Measurements from ENCODE around the gene ARSA. TPM values are rescaled to one million over a fixed set of nuclear protein-coding genes. Genes with fewer than 3 reads are reported as not detected.

ARSA gene
- polyA plus RNA-seq, 2 of the 4 experiments (the other 2 are of a cell fraction) = 7.7 to 19.5 TPM

GRCh38 chr22:50605613-50606074 lies 22.3 kb downstream of the ARSA start:
- no peak for FAIRE-seq

DNA sequence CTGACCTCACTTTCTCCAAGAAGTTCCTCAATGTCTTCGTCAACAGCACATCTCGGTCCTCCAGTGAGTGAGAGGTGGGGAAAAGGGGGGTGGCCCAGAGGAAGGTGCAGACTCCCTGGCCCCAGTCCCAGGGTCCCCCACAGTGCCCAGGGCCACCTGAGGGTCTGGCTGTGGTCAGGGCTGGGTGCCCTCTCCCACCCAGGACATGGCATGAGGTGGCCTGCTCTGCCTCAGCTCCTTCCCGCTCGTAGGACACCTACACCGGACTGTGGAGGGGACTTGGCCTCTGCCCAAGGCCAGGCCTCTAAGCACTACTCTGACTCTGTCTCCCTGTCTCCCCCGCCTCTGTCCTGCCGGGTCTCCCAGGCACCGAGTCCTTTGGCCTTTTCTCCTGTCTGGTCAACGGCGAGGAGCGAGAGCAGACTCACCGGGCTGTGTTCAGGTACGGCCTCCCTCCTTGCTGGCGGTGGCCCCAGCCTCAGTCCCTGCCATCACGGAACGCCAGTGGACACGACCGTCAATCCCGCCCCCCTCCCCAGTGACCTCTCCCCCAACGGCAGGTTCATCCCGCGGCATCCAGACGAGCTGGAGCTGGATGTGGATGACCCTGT lies 22.8 kb downstream of the ARSA start:
- WGBS (ENCODE audit: missing lambda C conversion rate) = 84% methylated on average over 15 of the region's 23 CpGs
- no peak overlapping the region for H3K4me3 ChIP-seq
- POLR2A ChIA-PET = no interaction called here

More at GRCh38 chr22:50605613-50606074, 22.3 kb downstream of the ARSA start:
- TF ChIP-seq EHF (CRISPR knock-in tag; IDR thresholded peaks at IDR 0.05) = no peak
- TF ChIP-seq RAD21 (conservative IDR thresholded peaks at IDR 0.05 in 1 of 2, IDR thresholded peaks at IDR 0.05 in 1 of 2) = no peak
- TF ChIP-seq SMC3 (IDR thresholded peaks at IDR 0.05) = no peak
- peaks cover 4% of the 10 kb centered on the region; the same call in 1 of the 3 replicates for H3K4me1 ChIP-seq
- H3K4me3 ChIP-seq = no peak overlapping the region
- ChIA-PET POLR2A (no interaction called here), CTCF (interaction anchor here (0.6 kb wide), 1 partner anchor 14 kb away, joined by 3 read pairs; no protein-coding TSS in a partner anchor)
- WGBS (ENCODE audit: missing lambda C conversion rate) = no CpG with 5 or more reads among the region's 20 CpGs
- no peak overlapping the region for H3K4me2 ChIP-seq
- no peak for DNase-seq (ENCODE audit: low read depth in 1 of 2, low spot score in 1 of 2)
- ATAC-seq = no peak
- no peaks in the 10 kb centered on the region for H3K9me3 ChIP-seq
- no peak overlapping the region for H3K27ac ChIP-seq

DNA sequence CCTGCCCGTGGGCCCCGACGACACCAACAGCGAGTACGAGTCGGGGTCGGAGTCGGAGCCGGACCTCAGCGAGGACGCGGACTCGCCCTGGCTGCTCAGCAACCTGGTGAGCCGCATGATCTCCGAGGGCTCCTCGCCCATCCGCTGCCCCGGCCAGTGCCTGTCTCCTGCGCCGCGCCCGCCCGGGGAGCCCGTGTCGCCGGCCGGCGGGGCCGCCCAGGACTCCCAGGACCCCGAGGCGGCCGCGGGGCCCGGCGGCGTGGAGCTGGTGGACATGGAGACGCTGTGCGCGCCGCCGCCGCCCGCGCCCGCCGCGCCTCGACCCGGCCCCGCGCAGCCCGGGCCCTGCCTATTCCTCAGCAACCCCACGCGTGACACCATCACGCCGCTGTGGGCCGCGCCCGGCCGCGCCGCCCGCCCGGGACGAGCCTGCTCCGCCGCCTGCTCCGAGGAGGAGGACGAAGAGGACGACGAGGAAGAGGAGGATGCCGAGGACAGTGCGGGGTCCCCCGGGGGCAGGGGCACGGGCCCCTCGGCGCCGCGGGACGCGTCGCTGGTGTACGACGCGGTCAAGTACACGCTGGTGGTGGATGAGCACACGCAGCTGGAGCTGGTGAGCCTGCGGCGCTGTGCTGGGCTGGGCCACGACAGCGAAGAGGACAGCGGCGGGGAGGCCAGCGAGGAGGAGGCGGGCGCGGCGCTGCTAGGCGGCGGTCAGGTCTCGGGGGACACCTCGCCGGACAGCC lies 23.5 kb downstream of the ARSA start:
- CTCF ChIA-PET = interaction anchor here (0.7 kb wide), 1 partner anchor 34 kb away, joined by 3 read pairs; no protein-coding TSS in a partner anchor
- Histone ChIP-seq H3K4me3 (no peak overlapping the region), H3K9me3 (no peaks in the 10 kb centered on the region), H3K4me1 (peaks cover 4% of the 10 kb centered on the region; the same call in 1 of the 3 replicates), H3K27ac (no peak overlapping the region), H3K4me2 (no peak overlapping the region)
- DNase-seq (ENCODE audit: low read depth in 1 of 2, low spot score in 1 of 2) = no peak
- WGBS (ENCODE audit: missing lambda C conversion rate) = 94% methylated on average over 60 of the region's 103 CpGs
- no peak for ATAC-seq
- no peak for FAIRE-seq
- TF ChIP-seq HMGXB4 (CRISPR knock-in tag; IDR thresholded peaks at IDR 0.05; ENCODE audit: borderline replicate concordance) (no peak), HOXA7 (CRISPR knock-in tag; IDR thresholded peaks at IDR 0.05) (no peak), CHD4 (IDR thresholded peaks at IDR 0.05; ENCODE audit: borderline replicate concordance) (no peak), CBX2 (IDR thresholded peaks at IDR 0.05; ENCODE audit: borderline replicate concordance, low read depth) (no peak), SREBF2 (IDR thresholded peaks at IDR 0.05) (no peak), RNF2 (IDR thresholded peaks at IDR 0.05; ENCODE audit: borderline replicate concordance, low read depth) (no peak), EHMT2 (IDR thresholded peaks at IDR 0.05; ENCODE audit: low read depth) (no peak), FOSL2 (IDR thresholded peaks at IDR 0.05) (no peak), FOSL2 (CRISPR knock-in tag; IDR thresholded peaks at IDR 0.05) (no peak), BHLHE40 (IDR thresholded peaks at IDR 0.05; ENCODE audit: low read depth, low read length) (no peak)
- POLR2A ChIA-PET = no interaction called here

More for the DNA sequence above, 22.8 kb downstream of the ARSA start:
- no peak for TF ChIP-seq KDM1A (IDR thresholded peaks at IDR 0.05; ENCODE audit: low read depth)
- TF ChIP-seq KDM5A (IDR thresholded peaks at IDR 0.05) = no peak
- no peak for TF ChIP-seq ZFP36 (IDR thresholded peaks at IDR 0.05; ENCODE audit: borderline replicate concordance, partially characterized antibody)
- TF ChIP-seq RARB (CRISPR knock-in tag; IDR thresholded peaks at IDR 0.05) = no peak
- no peak for TF ChIP-seq ZNF302 (CRISPR knock-in tag; IDR thresholded peaks at IDR 0.05)
- TF ChIP-seq PHF8 (IDR thresholded peaks at IDR 0.05; ENCODE audit: borderline replicate concordance, low read depth) = no peak
- TF ChIP-seq HOXB5 (CRISPR knock-in tag; IDR thresholded peaks at IDR 0.05) = no peak
- TF ChIP-seq GATA3 (IDR thresholded peaks at IDR 0.05; ENCODE audit: borderline replicate concordance) = no peak
- TF ChIP-seq POLR2A (IDR thresholded peaks at IDR 0.05; ENCODE audit: low read length) = no peak
- TF ChIP-seq E2F6 (IDR thresholded peaks at IDR 0.05; ENCODE audit: borderline replicate concordance, low read depth) = no peak
- TF ChIP-seq EP300 (IDR thresholded peaks at IDR 0.05) = no peak
- no peak for FAIRE-seq
- H3K4me1 ChIP-seq = peaks cover 4% of the 10 kb centered on the region; the same call in 1 of the 3 replicates
- no peak overlapping the region for H3K4me2 ChIP-seq
- H3K9me3 ChIP-seq = no peaks in the 10 kb centered on the region
- no peak for ATAC-seq
- no peak overlapping the region for H3K27ac ChIP-seq
- no peak for DNase-seq (ENCODE audit: low read depth in 1 of 2, low spot score in 1 of 2)
- CTCF ChIA-PET = no interaction called here
